ENCODE measurements around the gene SLC6A1. TPM values are rescaled to one million over a fixed set of nuclear protein-coding genes. Genes with fewer than 3 reads are reported as not detected.

The SLC6A1 gene
- total RNA-seq, 4 donors from 2014 or later = 0.34 to 0.78 (median 0.46) TPM

DNA sequence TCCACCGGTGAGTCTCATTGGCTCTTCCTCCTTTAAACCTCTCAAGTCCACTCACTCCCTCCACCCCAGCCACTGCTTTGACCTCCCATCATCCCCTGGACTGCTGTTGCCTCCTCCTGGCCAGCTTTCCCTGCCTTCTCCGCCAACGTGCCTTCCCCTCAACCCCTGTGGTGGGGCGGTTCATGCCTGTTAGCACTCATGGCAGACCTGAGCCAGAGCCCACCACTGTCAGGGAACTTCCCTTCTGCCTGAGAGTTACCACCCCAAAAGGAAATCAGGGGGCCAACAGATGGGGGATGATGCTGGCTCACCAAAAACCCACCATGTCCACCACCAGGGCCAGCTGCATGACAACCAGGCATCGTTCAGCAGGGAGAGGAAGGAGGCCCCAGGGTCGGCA lies 44.2 kb upstream of the SLC6A1 start:
- Histone ChIP-seq H3K4me1 (no peaks in the 10 kb centered on the region), H3K36me3 (no peaks in the 10 kb centered on the region), H3K9me3 (no peaks in the 10 kb centered on the region), H3K4me3 (no peak overlapping the region), H3K27me3 (peaks cover 0 to 60% (median 0%) of the 10 kb centered on the region in 4 donors), H3K27ac (replicated peaks in 1 of 4) (no peak overlapping the region)
- DNase-seq (ENCODE audit: extremely low spot score) = no peak
- intact Hi-C loops (cut with DNase I) = loop anchor here (10.0 kb wide), 2 partner anchors 184 to 386 kb away; no protein-coding TSS in a partner anchor
- WGBS = 71% methylated on average over 6 of the region's 6 CpGs
- no peak for TF ChIP-seq EP300 (IDR thresholded peaks at IDR 0.05)
- TF ChIP-seq, protein P1, sequence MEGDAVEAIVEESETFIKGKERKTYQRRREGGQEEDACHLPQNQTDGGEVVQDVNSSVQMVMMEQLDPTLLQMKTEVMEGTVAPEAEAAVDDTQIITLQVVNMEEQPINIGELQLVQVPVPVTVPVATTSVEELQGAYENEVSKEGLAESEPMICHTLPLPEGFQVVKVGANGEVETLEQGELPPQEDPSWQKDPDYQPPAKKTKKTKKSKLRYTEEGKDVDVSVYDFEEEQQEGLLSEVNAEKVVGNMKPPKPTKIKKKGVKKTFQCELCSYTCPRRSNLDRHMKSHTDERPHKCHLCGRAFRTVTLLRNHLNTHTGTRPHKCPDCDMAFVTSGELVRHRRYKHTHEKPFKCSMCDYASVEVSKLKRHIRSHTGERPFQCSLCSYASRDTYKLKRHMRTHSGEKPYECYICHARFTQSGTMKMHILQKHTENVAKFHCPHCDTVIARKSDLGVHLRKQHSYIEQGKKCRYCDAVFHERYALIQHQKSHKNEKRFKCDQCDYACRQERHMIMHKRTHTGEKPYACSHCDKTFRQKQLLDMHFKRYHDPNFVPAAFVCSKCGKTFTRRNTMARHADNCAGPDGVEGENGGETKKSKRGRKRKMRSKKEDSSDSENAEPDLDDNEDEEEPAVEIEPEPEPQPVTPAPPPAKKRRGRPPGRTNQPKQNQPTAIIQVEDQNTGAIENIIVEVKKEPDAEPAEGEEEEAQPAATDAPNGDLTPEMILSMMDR (IDR thresholded peaks at IDR 0.05) = no peak
- TF ChIP-seq POLR2AphosphoS5 (IDR thresholded peaks at IDR 0.05) = no peak
- TF ChIP-seq POLR2A (IDR thresholded peaks at IDR 0.05; ENCODE audit: low read depth) = no peak

DNA sequence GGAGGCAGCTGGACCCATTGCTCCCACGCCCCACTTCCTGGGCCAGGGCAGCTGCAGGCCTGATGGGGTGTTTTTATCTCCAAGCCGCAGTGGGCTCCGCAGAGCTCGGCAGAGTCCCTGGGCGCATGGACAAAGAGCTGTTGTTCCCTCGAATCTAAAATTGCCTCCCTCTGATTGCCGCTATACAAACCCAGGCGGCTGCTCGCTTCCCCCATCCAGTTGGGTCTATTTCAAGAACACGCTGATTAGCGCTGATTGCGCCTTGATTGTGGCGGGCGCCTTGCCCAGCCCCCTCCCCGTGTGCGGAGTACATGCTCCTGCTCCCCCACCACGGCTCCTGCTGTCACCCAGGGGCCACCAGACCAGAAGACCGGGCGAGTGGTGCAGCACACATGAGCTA lies 43.4 kb upstream of the SLC6A1 start:
- 78% methylated on average over 18 of the region's 19 CpGs for WGBS
- intact Hi-C loops (cut with DNase I) = loop anchor here (10.0 kb wide), 2 partner anchors 184 to 386 kb away; no protein-coding TSS in a partner anchor

DNA sequence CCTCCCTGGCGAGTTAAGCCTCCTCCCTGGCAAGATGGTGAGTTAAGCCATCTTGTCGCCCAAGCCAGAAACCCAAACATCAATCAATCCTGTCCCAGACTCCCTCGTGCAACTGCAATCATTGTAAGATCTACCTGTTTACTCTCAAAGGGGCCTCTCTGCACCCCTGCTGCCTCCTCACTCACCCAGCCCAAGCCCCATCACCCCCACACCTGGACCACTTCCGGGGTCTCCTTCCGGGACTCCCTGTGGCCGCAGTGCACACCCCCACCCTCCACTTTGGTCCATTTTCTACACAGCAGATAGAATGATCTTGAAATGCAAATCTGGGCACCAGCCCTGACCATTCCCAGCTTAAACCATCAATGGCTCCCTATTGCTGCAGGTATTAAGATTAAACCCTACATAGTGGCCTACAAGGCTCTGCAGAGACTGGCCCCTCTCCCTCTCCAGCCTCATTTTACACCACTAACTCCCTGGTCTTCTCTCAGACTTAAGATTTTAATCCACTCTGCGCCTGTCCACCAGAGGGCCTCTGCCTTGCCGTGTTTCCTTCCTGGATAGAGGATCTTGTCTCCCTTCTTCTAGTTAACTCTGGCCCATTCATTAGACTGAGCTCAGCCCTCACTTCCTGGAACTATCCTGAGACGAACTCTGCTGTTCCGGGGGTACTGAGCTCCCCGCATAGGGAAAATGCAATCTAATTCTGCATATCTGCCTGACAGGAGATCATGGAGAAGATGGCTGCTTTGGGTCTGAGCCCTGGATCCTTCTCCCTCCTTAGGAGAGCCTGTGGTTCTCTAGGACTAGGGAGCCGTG lies 41.9 kb upstream of the SLC6A1 start:
- 57% methylated on average over 11 of the region's 12 CpGs for WGBS
- Histone ChIP-seq H3K9me3 (no peaks in the 10 kb centered on the region), H3K36me3 (no peaks in the 10 kb centered on the region), H3K27me3 (peaks cover 0 to 47% (median 0%) of the 10 kb centered on the region in 4 donors), H3K4me3 (no peak overlapping the region), H3K4me1 (peaks cover 0 to under 1% (median 0%) of the 10 kb centered on the region in 4 donors), H3K27ac (replicated peaks in 1 of 4) (no peak overlapping the region)
- no peak for TF ChIP-seq POLR2AphosphoS5 (IDR thresholded peaks at IDR 0.05)
- no peak for TF ChIP-seq POLR2A (IDR thresholded peaks at IDR 0.05; ENCODE audit: low read depth)
- TF ChIP-seq, protein P1 (IDR thresholded peaks at IDR 0.05) = peak in 2 of 3 experiments; percentile 17 to 45
- TF ChIP-seq EP300 (IDR thresholded peaks at IDR 0.05) = no peak
- intact Hi-C loops (cut with DNase I) = no loop called here
- no peak for DNase-seq (ENCODE audit: extremely low spot score)

More for the DNA sequence above, 43.4 kb upstream of the SLC6A1 start:
- H3K27me3 ChIP-seq = peaks cover 0 to 56% (median 0%) of the 10 kb centered on the region in 4 donors
- DNase-seq (ENCODE audit: extremely low spot score) = no peak
- no peak overlapping the region for H3K27ac ChIP-seq (replicated peaks in 1 of 4)
- H3K4me1 ChIP-seq = no peaks in the 10 kb centered on the region
- no peaks in the 10 kb centered on the region for H3K36me3 ChIP-seq
- TF ChIP-seq EP300 (IDR thresholded peaks at IDR 0.05) (no peak), POLR2A (IDR thresholded peaks at IDR 0.05; ENCODE audit: low read depth) (no peak), POLR2AphosphoS5 (IDR thresholded peaks at IDR 0.05) (no peak)
- TF ChIP-seq, protein P1 (IDR thresholded peaks at IDR 0.05) = no peak
- no peak overlapping the region for H3K4me3 ChIP-seq
- H3K9me3 ChIP-seq = no peaks in the 10 kb centered on the region

DNA sequence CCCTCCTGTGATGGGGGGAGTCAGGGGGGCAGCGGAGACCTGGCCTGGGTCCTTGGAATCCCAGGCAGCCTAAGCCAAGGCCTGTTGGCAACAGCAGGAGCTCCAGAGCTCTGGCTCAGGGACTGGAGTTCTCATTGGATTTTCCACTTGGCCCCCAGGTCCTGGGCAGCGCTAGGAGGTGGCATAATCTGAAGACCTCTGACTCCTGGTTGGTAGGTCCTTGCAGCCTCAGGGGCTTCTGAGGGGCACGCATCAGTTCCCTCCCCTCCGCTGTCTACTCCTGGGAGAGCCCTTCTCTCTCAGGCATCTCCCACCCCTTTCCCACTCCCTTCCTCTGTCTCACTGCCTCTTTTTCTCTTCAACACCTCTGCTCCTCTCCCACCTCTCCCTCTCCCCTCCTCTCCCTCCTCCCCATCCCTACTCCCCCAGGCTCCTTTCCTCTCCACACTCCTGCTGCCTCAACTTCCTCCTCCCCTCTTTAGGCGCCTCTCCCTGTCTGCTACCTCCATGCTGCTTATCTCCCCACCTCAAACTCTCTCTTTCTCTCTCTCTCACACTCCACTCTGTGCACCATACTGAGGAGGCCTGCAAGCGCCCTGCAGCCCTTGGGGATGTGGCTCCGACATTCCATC lies 41.1 kb upstream of the SLC6A1 start:
- WGBS = 80% methylated on average over 6 of the region's 7 CpGs
- peaks cover 0 to 40% (median 0%) of the 10 kb centered on the region in 4 donors for H3K27me3 ChIP-seq
- no peak overlapping the region for H3K4me3 ChIP-seq
- TF ChIP-seq, protein P1 (IDR thresholded peaks at IDR 0.05) = no peak
- TF ChIP-seq POLR2A (IDR thresholded peaks at IDR 0.05; ENCODE audit: low read depth) = no peak
- intact Hi-C loops (cut with DNase I) = no loop called here
- DNase-seq (ENCODE audit: extremely low spot score) = no peak
- H3K4me1 ChIP-seq = peaks cover 0 to 8% (median 6%) of the 10 kb centered on the region in 4 donors
- no peaks in the 10 kb centered on the region for H3K9me3 ChIP-seq
- no peak overlapping the region for H3K27ac ChIP-seq (replicated peaks in 1 of 4)
- no peaks in the 10 kb centered on the region for H3K36me3 ChIP-seq
